ENCODE results near the gene NDUFB11. TPM values are rescaled to one million over a fixed set of nuclear protein-coding genes. Genes with fewer than 3 reads are reported as not detected.
A peak's percentile ranks its signal among the peaks of the same experiment; 100 is the strongest.

NDUFB11 gene
- total and polyA plus RNA-seq, 9 of the 15 experiments (the other 6 are each of a cell fraction or from before 2014, with no cell fraction given), result 20.9 to 269 (median 86.8) TPM

GRCh38 chrX:47145395-47146120 lies 1.1 kb upstream of the NDUFB11 start:
- no peaks in the 10 kb centered on the region for H3K27me3 ChIP-seq (ENCODE audit: control insufficient read depth in 2 of 2, insufficient read depth in 2 of 2, low read length in 2 of 2)
- 0% methylated on average over 12 of the region's 39 CpGs for WGBS (ENCODE audit: insufficient coverage, low coverage, missing lambda C conversion rate)
- peak overlapping the region; percentile 94 for H2AFZ ChIP-seq (ENCODE audit: low read depth, low read length)
- peaks cover 5% of the 10 kb centered on the region for H3K9me1 ChIP-seq (ENCODE audit: control insufficient read depth, insufficient read depth, low read length)
- peak; percentile 13 to 57 (median 42) for DNase-seq (ENCODE audit: extremely low read depth in 1 of 4, low spot score in 3 of 4)
- H3K9ac ChIP-seq (ENCODE audit: insufficient read depth in 1 of 2, low read depth in 2 of 2, low read length in 2 of 2), result peak overlapping the region; percentile 87 to 99
- ChIA-PET POLR2A (interaction anchor here (0.6 to 2.5 kb wide), 8 partner anchors 10 to 1386 kb away, joined by 3 to 19 read pairs (median 3); no protein-coding TSS in a partner anchor), CTCF (ENCODE audit: low intra/inter-chr PET ratio) (no interaction called here)
- peak overlapping the region; percentile 96 for H3K4me2 ChIP-seq (ENCODE audit: insufficient read depth, low read length)
- peak overlapping the region; percentile 91 for H3K4me3 ChIP-seq
- peak overlapping the region; percentile 89 for H3K27ac ChIP-seq (ENCODE audit: extremely low read depth, low read depth, low read length)
- H3K9me3 ChIP-seq (replicated peaks; ENCODE audit: control insufficient read depth, insufficient read depth, low read depth, low read length), result no peaks in the 10 kb centered on the region
- peaks cover 77% of the 10 kb centered on the region for H3K79me2 ChIP-seq (ENCODE audit: control insufficient read depth, insufficient read depth, low read length)
- FAIRE-seq, result no peak
- H3K4me1 ChIP-seq (replicated peaks in 1 of 2; ENCODE audit: control insufficient read depth in 2 of 2, insufficient read depth in 2 of 2, low read length in 2 of 2), result peaks cover 8 to 16% of the 10 kb centered on the region in 2 experiments; a peak in 3 of 5 replicates
- BruUV-seq (replicated peaks), result no TSS peak
- peaks cover 52% of the 10 kb centered on the region for H3K36me3 ChIP-seq (ENCODE audit: control insufficient read depth, insufficient read depth, low read length)
- peak; percentile 43 for ATAC-seq
- in situ Hi-C loops (cut with MboI) (no loop called here), intact Hi-C loops (cut with micrococcal nuclease) (loop anchor here (2.0 kb wide), 1 partner anchor 17 kb away; no protein-coding TSS in a partner anchor)
- H4K20me1 ChIP-seq (replicated peaks; ENCODE audit: control insufficient read depth, insufficient read depth, low read length), result peaks cover 9% of the 10 kb centered on the region
- TF ChIP-seq HDAC2 (IDR thresholded peaks at IDR 0.05) (no peak), ZNF12 (CRISPR knock-in tag; IDR thresholded peaks at IDR 0.05) (no peak), AFF4 (CRISPR knock-in tag; IDR thresholded peaks at IDR 0.05) (0 out of 2 replicates have a peak, but pooled peaks have one; percentile 59), TAF9B (IDR thresholded peaks at IDR 0.05; ENCODE audit: partially characterized antibody) (peak; percentile 5), MECOM (CRISPR knock-in tag; IDR thresholded peaks at IDR 0.05) (no peak), CREM (IDR thresholded peaks at IDR 0.05; ENCODE audit: low read depth) (peak; percentile 2), CGGBP1 (CRISPR knock-in tag; IDR thresholded peaks at IDR 0.05) (no peak), CREB3 (tag; conservative IDR thresholded peaks at IDR 0.05; ENCODE audit: low read depth) (no peak), XRCC5 (IDR thresholded peaks at IDR 0.05; ENCODE audit: low read depth, low read length) (no peak), NFRKB (IDR thresholded peaks at IDR 0.05; ENCODE audit: low read depth) (0 out of 2 replicates have a peak, but pooled peaks have one; percentile 71), BRD4 (IDR thresholded peaks at IDR 0.05) (peak; percentile 67; the same call in 1 of the 2 replicates), CBX1 (IDR thresholded peaks at IDR 0.05; ENCODE audit: low read depth) (no peak), IRF1 (CRISPR knock-in tag; IDR thresholded peaks at IDR 0.05; ENCODE audit: borderline replicate concordance) (no peak), ZNF740 (CRISPR knock-in tag; IDR thresholded peaks at IDR 0.05) (no peak), ZNF740 (tag; IDR thresholded peaks at IDR 0.05) (no peak)
